Measurements from ENCODE around the gene SRSF6.
"Not testable (repeated sequence)": the region's sequence is repeated elsewhere in the genome, so short reads cannot be mapped to it uniquely, and the experiment has no call there.

SRSF6 gene

DNA sequence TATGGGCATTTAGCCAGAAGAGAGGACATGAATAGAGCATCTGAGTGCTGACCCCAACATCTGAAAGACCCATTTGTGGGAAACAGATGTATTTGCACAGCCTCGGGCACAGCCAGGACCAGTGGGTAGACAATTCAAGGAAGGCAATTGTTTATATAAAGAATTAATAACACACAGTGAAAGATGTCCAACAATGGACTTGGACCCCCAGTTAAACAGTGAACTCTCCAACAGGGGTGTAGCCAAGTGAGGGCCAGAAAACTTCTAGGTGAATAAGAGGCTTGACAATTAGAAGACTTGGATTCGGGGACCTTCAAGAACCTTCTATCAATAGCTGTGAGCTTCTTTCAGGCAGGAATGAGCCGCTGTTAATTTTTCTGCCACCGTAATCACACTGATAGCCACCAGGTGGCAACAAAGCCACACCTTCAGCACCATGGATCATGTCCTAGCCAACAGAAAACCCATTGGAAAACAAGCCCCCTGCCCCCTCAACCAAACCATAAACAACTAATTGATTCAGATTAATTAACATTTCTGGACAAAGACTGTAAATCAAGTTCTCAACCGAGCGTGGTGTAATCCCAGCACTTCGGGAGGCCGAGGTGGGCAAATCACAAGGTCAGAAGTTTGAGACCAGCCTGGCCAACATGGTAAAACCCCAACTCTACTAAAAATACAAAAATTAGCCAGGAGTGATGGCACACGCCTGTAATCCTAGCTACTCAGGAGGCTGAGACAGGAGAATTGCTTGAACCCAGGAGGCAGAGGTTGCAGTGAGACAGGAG, 8.8 kb upstream of the SRSF6 start:
- DNase-seq (ENCODE audit: low read depth in 2 of 2): no peak

GRCh38 chr20:43450841-43451799, 6.6 kb upstream of the SRSF6 start:
- no peak for DNase-seq (ENCODE audit: low read depth in 2 of 2)

DNA sequence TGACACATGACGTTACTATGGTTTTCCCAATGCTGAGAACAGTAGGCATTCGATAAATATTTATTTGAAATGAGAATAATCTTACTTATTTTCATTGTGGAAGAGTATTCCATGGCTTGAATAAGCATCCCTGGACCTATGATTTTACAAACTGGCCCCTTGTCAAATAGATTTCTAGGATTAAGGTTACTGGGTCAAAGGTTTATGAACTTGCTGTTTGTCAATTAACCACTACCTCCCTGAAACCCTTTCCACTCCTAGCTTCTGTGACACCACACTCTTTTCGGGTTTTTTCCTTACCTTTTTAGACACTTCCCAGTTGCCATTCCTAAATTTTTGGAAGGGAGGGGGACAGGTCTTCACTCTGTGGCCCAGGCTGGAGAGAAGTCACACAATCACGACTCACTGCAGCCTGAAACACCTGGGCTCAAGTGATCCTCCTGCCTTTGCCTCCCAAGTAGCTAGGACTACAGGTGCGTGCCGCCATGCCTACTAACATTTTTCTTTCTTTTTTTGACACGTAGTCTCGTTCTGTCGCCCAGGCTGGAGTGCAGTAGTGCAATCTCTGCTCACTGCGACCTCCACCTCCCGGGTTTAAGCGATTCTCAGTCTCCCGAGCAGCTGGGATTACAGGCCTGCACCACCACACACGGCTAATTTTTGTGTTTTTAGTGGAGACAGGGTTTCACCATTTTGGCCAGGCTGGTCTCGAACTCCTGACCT, 5.1 kb upstream of the SRSF6 start:
- no peak for DNase-seq (ENCODE audit: low read depth in 2 of 2)

GRCh38 chr20:43456252-43456651, 1.4 kb upstream of the SRSF6 start:
- DNase-seq (ENCODE audit: low read depth in 2 of 2): not testable (repeated sequence)

- peak; percentile 70 to 71 for DNase-seq (ENCODE audit: low read depth in 2 of 2)
Measured at GRCh38 chr20:43456809-43457639, 672 bp upstream of the SRSF6 start.

DNA sequence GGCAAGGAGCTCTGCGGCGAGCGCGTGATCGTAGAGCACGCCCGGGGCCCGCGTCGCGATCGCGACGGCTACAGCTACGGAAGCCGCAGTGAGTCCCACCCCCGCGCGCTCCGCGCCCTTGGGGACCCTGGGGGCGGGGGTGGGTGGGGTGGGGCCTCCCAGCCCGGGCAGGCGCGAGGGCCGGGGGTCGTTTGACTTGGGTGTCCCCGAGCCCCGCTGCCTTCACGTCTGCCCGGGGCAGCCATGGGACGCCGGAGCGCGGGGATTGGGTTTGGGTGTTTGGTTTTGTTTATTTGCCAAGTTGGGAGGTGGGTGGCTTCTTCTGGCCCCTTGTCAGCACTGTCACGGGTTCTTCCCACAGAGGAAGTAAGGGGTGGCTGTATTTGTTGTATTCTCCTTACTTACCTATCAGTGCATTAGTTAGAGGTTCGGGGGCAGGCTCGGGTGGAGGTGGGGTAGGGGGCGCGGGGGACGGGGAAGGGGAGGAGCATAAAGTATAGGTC, 777 bp downstream of the SRSF6 start:
- no peak for DNase-seq (ENCODE audit: low read depth in 2 of 2)

GRCh38 chr20:43459022-43459942, 1.6 kb downstream of the SRSF6 start:
- DNase-seq (ENCODE audit: low read depth in 2 of 2): no peak

DNA sequence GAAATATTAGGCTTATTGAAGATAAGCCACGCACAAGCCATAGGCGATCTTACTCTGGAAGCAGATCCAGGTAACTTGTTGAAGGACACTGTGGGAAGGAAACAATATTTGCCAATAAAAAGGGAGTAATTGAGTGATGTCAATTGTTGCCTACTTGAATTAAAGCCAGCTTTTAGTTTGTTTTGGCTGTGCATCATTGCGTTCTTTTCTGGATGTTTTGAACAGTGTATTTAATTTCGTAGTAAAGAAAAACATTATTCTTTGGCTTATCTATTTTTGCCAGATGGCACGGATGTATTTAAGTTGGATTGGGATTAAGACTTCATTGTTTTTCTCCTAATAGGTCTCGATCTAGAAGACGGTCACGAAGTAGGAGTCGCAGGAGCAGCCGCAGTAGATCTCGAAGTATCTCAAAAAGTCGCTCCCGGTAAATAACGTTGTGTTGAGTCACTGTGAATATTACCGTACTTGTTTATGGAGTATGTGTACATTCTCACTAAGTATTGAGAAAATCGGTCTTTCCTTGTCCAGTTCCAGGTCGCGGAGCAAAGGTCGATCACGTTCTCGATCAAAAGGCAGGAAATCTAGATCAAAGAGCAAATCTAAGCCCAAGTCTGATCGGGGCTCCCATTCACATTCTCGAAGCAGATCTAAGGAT, 2.6 kb downstream of the SRSF6 start:
- no peak for DNase-seq (ENCODE audit: low read depth in 2 of 2)

- DNase-seq (ENCODE audit: low read depth in 2 of 2): no peak
Measured at GRCh38 chr20:43460830-43461200, 3.1 kb downstream of the SRSF6 start.

GRCh38 chr20:43461894-43462659, 4.4 kb downstream of the SRSF6 start:
- no peak for DNase-seq (ENCODE audit: low read depth in 2 of 2)

- no peak for DNase-seq (ENCODE audit: low read depth in 2 of 2)
Measured at GRCh38 chr20:43462660-43463526, 5.2 kb downstream of the SRSF6 start.

- no peak for DNase-seq (ENCODE audit: low read depth in 2 of 2)
Measured at GRCh38 chr20:43463527-43464218, 6.0 kb downstream of the SRSF6 start.

GRCh38 chr20:43464219-43464790, 6.6 kb downstream of the SRSF6 start:
- DNase-seq (ENCODE audit: low read depth in 2 of 2): no peak

DNA sequence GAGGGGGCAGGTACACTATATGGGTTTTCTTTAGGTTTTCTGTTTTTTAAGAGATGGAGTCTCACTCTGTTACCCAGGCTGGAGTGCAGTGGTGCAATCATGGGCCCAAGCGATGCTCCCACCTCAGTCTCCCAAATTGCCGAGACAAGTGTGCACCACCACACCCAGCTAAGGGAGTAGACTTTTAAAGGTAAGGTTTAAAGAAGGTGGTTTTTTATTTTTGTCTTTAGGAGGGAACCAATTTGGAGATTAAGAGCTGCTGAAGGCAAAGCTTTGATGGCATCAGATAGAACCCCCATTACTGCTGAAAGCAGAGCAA, 7.9 kb downstream of the SRSF6 start:
- no peak for DNase-seq (ENCODE audit: low read depth in 2 of 2)

- DNase-seq (ENCODE audit: low read depth in 2 of 2): no peak
Measured at GRCh38 chr20:43467589-43467988, 9.9 kb downstream of the SRSF6 start.

DNA sequence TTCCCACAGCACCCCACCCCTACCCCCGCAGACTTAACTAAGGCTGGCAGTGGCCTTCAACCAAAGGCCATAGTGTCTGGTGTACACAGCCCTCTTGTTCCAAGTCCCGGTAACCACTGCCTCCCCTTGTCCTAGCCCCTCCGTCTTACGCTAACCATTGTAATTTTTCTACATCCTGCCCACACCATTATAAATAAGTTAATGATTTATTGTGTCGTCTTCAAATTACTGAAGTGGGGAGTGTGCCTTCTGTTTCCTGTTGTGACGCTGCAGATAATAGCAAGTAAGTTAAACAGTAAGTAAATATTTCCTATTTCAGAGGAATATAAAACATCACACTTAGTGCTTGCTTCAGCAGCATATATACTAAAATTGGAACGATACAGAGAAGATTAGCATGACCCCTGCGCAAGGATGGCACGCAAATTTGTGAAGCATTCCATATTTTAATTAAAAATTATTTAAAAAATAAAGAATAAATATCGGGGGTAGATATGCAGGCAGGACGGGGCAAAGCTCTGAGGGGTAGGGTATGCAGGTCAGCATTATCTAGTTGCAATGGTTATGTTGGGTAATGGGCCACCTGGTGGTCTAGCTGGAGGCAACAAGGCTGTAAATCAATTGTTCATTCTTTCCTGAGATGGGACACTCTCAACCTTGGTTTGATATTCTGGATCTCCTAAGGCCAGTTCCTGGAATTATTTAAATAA, 15.1 kb downstream of the SRSF6 start:
- DNase-seq (ENCODE audit: low read depth in 2 of 2): no peak

All from activated CD4-positive, alpha-beta T cell treated with anti-CD3 and anti-CD28 coated beads for 24 hours (primary cell).